ENCODE data around the gene ZBP1.

Gene ZBP1

GRCh38 chr20:57590485-57591288 is 29.5 kb downstream of the ZBP1 start:
- DNase-seq (ENCODE audit: low read depth): no peak

GRCh38 chr20:57589728-57590484 is 30.3 kb downstream of the ZBP1 start:
- no peak overlapping the region for H3K4me3 ChIP-seq (ENCODE audit: low read length)

More at GRCh38 chr20:57590485-57591288, 29.5 kb downstream of the ZBP1 start:
- TF ChIP-seq CTCF (conservative IDR thresholded peaks at IDR 0.05; ENCODE audit: low read depth, low read length): no peak
- no peak overlapping the region for H3K4me3 ChIP-seq (ENCODE audit: low read length)

GRCh38 chr20:57589123-57589727 is 31.0 kb downstream of the ZBP1 start:
- no peak overlapping the region for H3K4me3 ChIP-seq (ENCODE audit: low read length)
- no peak for DNase-seq (ENCODE audit: low read depth)
- TF ChIP-seq CTCF (conservative IDR thresholded peaks at IDR 0.05; ENCODE audit: low read depth, low read length): no peak

More at GRCh38 chr20:57589728-57590484, 30.3 kb downstream of the ZBP1 start:
- no peak for TF ChIP-seq CTCF (conservative IDR thresholded peaks at IDR 0.05; ENCODE audit: low read depth, low read length)
- DNase-seq (ENCODE audit: low read depth): no peak

GRCh38 chr20:57588596-57588995 is 31.6 kb downstream of the ZBP1 start:
- no peak for TF ChIP-seq CTCF (conservative IDR thresholded peaks at IDR 0.05; ENCODE audit: low read depth, low read length)
- no peak for DNase-seq (ENCODE audit: low read depth)
- H3K4me3 ChIP-seq (ENCODE audit: low read length): no peak overlapping the region

GRCh38 chr20:57587989-57588377 is 32.2 kb downstream of the ZBP1 start:
- TF ChIP-seq CTCF (conservative IDR thresholded peaks at IDR 0.05; ENCODE audit: low read depth, low read length): no peak
- no peak overlapping the region for H3K4me3 ChIP-seq (ENCODE audit: low read length)
- DNase-seq (ENCODE audit: low read depth): no peak

- H3K4me3 ChIP-seq (ENCODE audit: low read length): no peak overlapping the region
- DNase-seq (ENCODE audit: low read depth): no peak
- TF ChIP-seq CTCF (conservative IDR thresholded peaks at IDR 0.05; ENCODE audit: low read depth, low read length): no peak
These were observed 32.8 kb downstream of the ZBP1 start for GRCh38 chr20:57587278-57587988.

Measured in retinal pigment epithelial cell (primary cell).